ENCODE results near the gene ATXN3.

ATXN3 gene

GRCh38 chr14:92039063-92039718 lies 67.2 kb downstream of the ATXN3 start:
- H3K27me3 ChIP-seq (ENCODE audit: control insufficient read depth, insufficient read depth, low read length): no peaks in the 10 kb centered on the region
- H3K9me3 ChIP-seq (ENCODE audit: control insufficient read depth, insufficient read depth, low read length): no peaks in the 10 kb centered on the region
- DNase-seq (ENCODE audit: low read depth, low spot score): peak; percentile 74
- no CpG with 5 or more reads among the region's 22 CpGs for WGBS (ENCODE audit: insufficient coverage, insufficient read length)
- no peaks in the 10 kb centered on the region for H3K4me1 ChIP-seq (ENCODE audit: control insufficient read depth, insufficient read depth, low read length)
- peak overlapping the region; percentile 71; the same call in 1 of the 2 replicates for H3K4me3 ChIP-seq (ENCODE audit: low read length)
- no peaks in the 10 kb centered on the region; the same call in 1 of the 2 replicates for H3K36me3 ChIP-seq (ENCODE audit: control insufficient read depth, insufficient read depth, low read length)
- H3K27ac ChIP-seq (ENCODE audit: low read length): no peak overlapping the region

GRCh38 chr14:92037989-92038388 lies 68.4 kb downstream of the ATXN3 start:
- no peaks in the 10 kb centered on the region for H3K4me1 ChIP-seq (ENCODE audit: control insufficient read depth, insufficient read depth, low read length)
- no peaks in the 10 kb centered on the region for H3K27me3 ChIP-seq (ENCODE audit: control insufficient read depth, insufficient read depth, low read length)
- H3K4me3 ChIP-seq (ENCODE audit: low read length): no peak overlapping the region
- WGBS (ENCODE audit: insufficient coverage, insufficient read length): no CpG with 5 or more reads among the region's 3 CpGs
- H3K27ac ChIP-seq (ENCODE audit: low read length): no peak overlapping the region
- H3K36me3 ChIP-seq (ENCODE audit: control insufficient read depth, insufficient read depth, low read length): no peaks in the 10 kb centered on the region; the same call in 1 of the 2 replicates
- no peak for DNase-seq (ENCODE audit: low read depth, low spot score)
- H3K9me3 ChIP-seq (ENCODE audit: control insufficient read depth, insufficient read depth, low read length): no peaks in the 10 kb centered on the region

DNA sequence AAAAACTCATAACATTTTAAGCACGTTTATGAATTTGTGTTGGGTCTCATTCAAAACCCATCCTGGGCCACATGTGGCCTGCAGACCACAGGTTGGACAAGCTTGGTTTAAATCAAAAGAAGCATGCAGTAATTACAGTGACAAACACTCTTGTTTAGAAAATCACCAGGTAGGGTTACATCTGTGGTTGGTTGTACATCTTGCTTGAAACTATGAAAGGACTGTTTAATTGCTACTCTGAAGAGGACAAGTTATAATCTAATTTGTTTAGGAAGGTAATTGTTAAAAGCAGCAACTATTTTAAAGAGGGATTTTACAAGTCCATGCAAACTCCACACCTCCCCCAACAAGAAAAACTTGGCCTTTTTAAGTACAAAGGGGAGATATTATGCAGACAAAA lies 70.5 kb downstream of the ATXN3 start:
- no CpG with 5 or more reads among the region's 1 CpG for WGBS (ENCODE audit: insufficient coverage, insufficient read length)

GRCh38 chr14:92033906-92034687 lies 72.3 kb downstream of the ATXN3 start:
- Histone ChIP-seq H3K4me1 (ENCODE audit: control insufficient read depth, insufficient read depth, low read length) (no peaks in the 10 kb centered on the region), H3K27me3 (ENCODE audit: control insufficient read depth, insufficient read depth, low read length) (no peaks in the 10 kb centered on the region), H3K4me3 (ENCODE audit: low read length) (no peak overlapping the region), H3K9me3 (ENCODE audit: control insufficient read depth, insufficient read depth, low read length) (no peaks in the 10 kb centered on the region), H3K27ac (ENCODE audit: low read length) (no peak overlapping the region), H3K36me3 (ENCODE audit: control insufficient read depth, insufficient read depth, low read length) (no peaks in the 10 kb centered on the region; the same call in 1 of the 2 replicates)
- DNase-seq (ENCODE audit: low read depth, low spot score): no peak
- no CpG with 5 or more reads among the region's 11 CpGs for WGBS (ENCODE audit: insufficient coverage, insufficient read length)

More for the DNA sequence above, 70.5 kb downstream of the ATXN3 start:
- H3K4me3 ChIP-seq (ENCODE audit: low read length): no peak overlapping the region
- no peak for DNase-seq (ENCODE audit: low read depth, low spot score)
- no peak overlapping the region for H3K27ac ChIP-seq (ENCODE audit: low read length)
- no peaks in the 10 kb centered on the region for H3K9me3 ChIP-seq (ENCODE audit: control insufficient read depth, insufficient read depth, low read length)
- H3K27me3 ChIP-seq (ENCODE audit: control insufficient read depth, insufficient read depth, low read length): no peaks in the 10 kb centered on the region
- H3K36me3 ChIP-seq (ENCODE audit: control insufficient read depth, insufficient read depth, low read length): no peaks in the 10 kb centered on the region; the same call in 1 of the 2 replicates
- no peaks in the 10 kb centered on the region for H3K4me1 ChIP-seq (ENCODE audit: control insufficient read depth, insufficient read depth, low read length)

DNA sequence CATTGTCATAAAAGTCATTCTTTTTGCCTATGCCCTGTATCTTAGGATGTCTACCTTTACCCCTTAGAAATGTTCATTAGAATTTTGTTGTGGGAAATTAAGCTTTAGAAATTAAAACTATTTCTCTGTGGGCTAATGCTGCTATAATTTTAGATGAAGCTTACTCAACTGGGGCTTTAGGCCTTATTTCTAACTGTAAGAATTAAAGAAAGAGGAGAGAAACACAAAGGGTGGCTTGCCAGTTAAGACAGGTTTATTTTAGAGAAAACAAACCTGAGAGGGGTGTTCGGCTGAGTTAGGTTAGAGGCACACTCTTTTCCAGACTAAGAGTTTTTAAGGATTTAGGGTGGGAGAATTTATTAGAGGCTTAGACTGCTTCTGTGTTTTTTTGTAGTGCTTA lies 72.9 kb downstream of the ATXN3 start:
- H3K4me1 ChIP-seq (ENCODE audit: control insufficient read depth, insufficient read depth, low read length): no peaks in the 10 kb centered on the region
- no peaks in the 10 kb centered on the region for H3K9me3 ChIP-seq (ENCODE audit: control insufficient read depth, insufficient read depth, low read length)
- H3K27me3 ChIP-seq (ENCODE audit: control insufficient read depth, insufficient read depth, low read length): no peaks in the 10 kb centered on the region

DNA sequence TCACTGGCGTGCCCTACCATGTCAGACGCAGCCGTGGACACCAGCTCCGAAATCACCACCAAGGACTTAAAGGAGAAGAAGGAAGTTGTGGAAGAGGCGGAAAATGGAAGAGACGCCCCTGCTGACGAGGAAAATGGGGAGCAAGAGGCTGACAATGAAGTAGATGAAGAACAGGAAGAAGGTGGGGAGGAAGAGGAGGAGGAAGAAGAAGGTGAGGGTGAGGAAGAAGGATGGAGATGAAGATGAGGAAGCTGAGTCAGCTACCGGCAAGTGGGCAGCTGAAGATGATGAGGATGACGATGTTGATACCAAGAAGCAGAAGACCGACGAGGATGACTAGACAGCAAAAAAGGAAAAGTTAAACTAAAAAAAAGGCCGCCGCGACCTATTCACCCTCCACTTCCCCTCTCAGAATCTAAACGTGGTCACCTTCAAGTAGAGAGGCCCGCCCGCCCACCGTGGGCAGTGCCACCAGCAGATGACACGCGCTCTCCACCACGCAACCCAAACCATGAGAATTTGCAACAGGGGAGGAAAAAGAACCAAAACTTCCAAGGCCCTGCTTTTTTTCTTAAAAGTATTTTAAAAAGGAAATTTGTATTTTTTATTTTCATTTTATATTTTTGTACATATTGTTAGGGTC lies 79.7 kb downstream of the ATXN3 start:
- H3K27ac ChIP-seq (ENCODE audit: low read length): no peak overlapping the region
- WGBS (ENCODE audit: insufficient coverage, insufficient read length): no CpG with 5 or more reads among the region's 21 CpGs
- no peaks in the 10 kb centered on the region for H3K4me1 ChIP-seq (ENCODE audit: control insufficient read depth, insufficient read depth, low read length)
- no peak for DNase-seq (ENCODE audit: low read depth, low spot score)
- H3K4me3 ChIP-seq (ENCODE audit: low read length): no peak overlapping the region
- H3K9me3 ChIP-seq (ENCODE audit: control insufficient read depth, insufficient read depth, low read length): no peaks in the 10 kb centered on the region
- H3K36me3 ChIP-seq (ENCODE audit: control insufficient read depth, insufficient read depth, low read length): no peaks in the 10 kb centered on the region
- no peaks in the 10 kb centered on the region for H3K27me3 ChIP-seq (ENCODE audit: control insufficient read depth, insufficient read depth, low read length)

More for the DNA sequence above, 72.9 kb downstream of the ATXN3 start:
- H3K27ac ChIP-seq (ENCODE audit: low read length): no peak overlapping the region
- no CpG with 5 or more reads among the region's 1 CpG for WGBS (ENCODE audit: insufficient coverage, insufficient read length)
- DNase-seq (ENCODE audit: low read depth, low spot score): no peak
- H3K36me3 ChIP-seq (ENCODE audit: control insufficient read depth, insufficient read depth, low read length): no peaks in the 10 kb centered on the region; the same call in 1 of the 2 replicates
- no peak overlapping the region for H3K4me3 ChIP-seq (ENCODE audit: low read length)

GRCh38 chr14:92022036-92022435 lies 84.3 kb downstream of the ATXN3 start:
- H3K4me3 ChIP-seq (ENCODE audit: low read length): no peak overlapping the region
- WGBS (ENCODE audit: insufficient coverage, insufficient read length): no CpG with 5 or more reads among the region's 1 CpG
- H3K4me1 ChIP-seq (ENCODE audit: control insufficient read depth, insufficient read depth, low read length): no peaks in the 10 kb centered on the region
- H3K27me3 ChIP-seq (ENCODE audit: control insufficient read depth, insufficient read depth, low read length): no peaks in the 10 kb centered on the region
- DNase-seq (ENCODE audit: low read depth, low spot score): no peak
- no peak overlapping the region for H3K27ac ChIP-seq (ENCODE audit: low read length)
- peaks cover 3% of the 10 kb centered on the region; the same call in 1 of the 2 replicates for H3K36me3 ChIP-seq (ENCODE audit: control insufficient read depth, insufficient read depth, low read length)
- no peaks in the 10 kb centered on the region for H3K9me3 ChIP-seq (ENCODE audit: control insufficient read depth, insufficient read depth, low read length)

DNA sequence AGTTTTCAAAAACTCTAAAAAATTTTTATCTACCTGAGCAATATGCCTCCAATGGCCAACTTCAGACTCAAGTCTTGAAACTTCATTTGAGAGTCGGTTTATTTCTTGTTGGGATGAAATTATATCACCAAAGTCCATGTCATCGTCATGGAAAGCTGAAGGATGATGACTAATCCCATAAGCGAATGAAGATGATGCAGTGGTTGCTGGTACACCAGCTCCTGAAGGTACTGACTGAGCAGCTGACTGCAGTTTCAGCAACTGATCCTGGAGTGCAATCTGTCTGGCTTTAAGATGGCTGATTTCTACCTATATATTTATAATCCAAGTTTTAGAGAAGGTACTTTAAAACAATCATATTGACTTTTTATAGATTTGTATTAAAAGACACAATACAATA lies 84.9 kb downstream of the ATXN3 start:
- no peak for DNase-seq (ENCODE audit: low read depth, low spot score)
- no peak overlapping the region for H3K4me3 ChIP-seq (ENCODE audit: low read length)
- no peaks in the 10 kb centered on the region for H3K4me1 ChIP-seq (ENCODE audit: control insufficient read depth, insufficient read depth, low read length)
- H3K27me3 ChIP-seq (ENCODE audit: control insufficient read depth, insufficient read depth, low read length): no peaks in the 10 kb centered on the region
- peaks cover 3% of the 10 kb centered on the region; the same call in 1 of the 2 replicates for H3K36me3 ChIP-seq (ENCODE audit: control insufficient read depth, insufficient read depth, low read length)
- no CpG with 5 or more reads among the region's 3 CpGs for WGBS (ENCODE audit: insufficient coverage, insufficient read length)
- H3K9me3 ChIP-seq (ENCODE audit: control insufficient read depth, insufficient read depth, low read length): no peaks in the 10 kb centered on the region
- H3K27ac ChIP-seq (ENCODE audit: low read length): no peak overlapping the region

- H3K27ac ChIP-seq (ENCODE audit: low read length): no peak overlapping the region
- peaks cover 3% of the 10 kb centered on the region; the same call in 1 of the 2 replicates for H3K36me3 ChIP-seq (ENCODE audit: control insufficient read depth, insufficient read depth, low read length)
- no peaks in the 10 kb centered on the region for H3K4me1 ChIP-seq (ENCODE audit: control insufficient read depth, insufficient read depth, low read length)
- DNase-seq (ENCODE audit: low read depth, low spot score): no peak
- no peak overlapping the region for H3K4me3 ChIP-seq (ENCODE audit: low read length)
- H3K27me3 ChIP-seq (ENCODE audit: control insufficient read depth, insufficient read depth, low read length): no peaks in the 10 kb centered on the region
- H3K9me3 ChIP-seq (ENCODE audit: control insufficient read depth, insufficient read depth, low read length): no peaks in the 10 kb centered on the region
These were observed 92.3 kb downstream of the ATXN3 start for GRCh38 chr14:92014040-92014439.

- no peak for DNase-seq (ENCODE audit: low read depth, low spot score)
- H3K4me3 ChIP-seq (ENCODE audit: low read length): no peak overlapping the region
- no CpG with 5 or more reads among the region's 4 CpGs for WGBS (ENCODE audit: insufficient coverage, insufficient read length)
These were observed 94.1 kb downstream of the ATXN3 start for GRCh38 chr14:92012121-92012748.

More at GRCh38 chr14:92012121-92012748, 94.1 kb downstream of the ATXN3 start:
- Histone ChIP-seq H3K9me3 (ENCODE audit: control insufficient read depth, insufficient read depth, low read length) (no peaks in the 10 kb centered on the region), H3K27ac (ENCODE audit: low read length) (no peak overlapping the region), H3K4me1 (ENCODE audit: control insufficient read depth, insufficient read depth, low read length) (no peaks in the 10 kb centered on the region), H3K36me3 (ENCODE audit: control insufficient read depth, insufficient read depth, low read length) (peaks cover 2% of the 10 kb centered on the region; the same call in 1 of the 2 replicates), H3K27me3 (ENCODE audit: control insufficient read depth, insufficient read depth, low read length) (no peaks in the 10 kb centered on the region)
